ENCODE results near the gene DRICH1. TPM values are rescaled to one million over a fixed set of nuclear protein-coding genes. Genes with fewer than 3 reads are reported as not detected.

DRICH1 gene
- total RNA-seq, 1 experiment from 2014 or later: 4.8 TPM

DNA sequence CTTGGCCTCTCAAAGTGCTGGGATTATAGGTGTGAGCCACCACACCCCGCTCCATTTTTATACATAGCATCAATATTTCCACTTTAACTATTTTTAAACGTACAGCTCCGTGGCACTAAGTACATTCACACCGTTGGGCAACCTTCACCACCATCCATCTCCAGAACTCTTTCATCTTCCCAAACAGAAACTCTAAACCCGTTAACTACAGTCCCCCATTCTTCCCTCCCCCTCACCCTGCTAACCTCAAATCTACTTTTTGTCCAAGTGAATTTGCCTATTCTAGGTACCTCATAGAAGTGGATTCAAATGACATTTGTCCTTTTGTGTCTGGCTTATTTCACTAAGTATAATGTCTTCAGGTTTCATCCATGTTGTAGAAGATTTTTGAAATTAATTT lies 55.4 kb downstream of the DRICH1 start:
- Histone ChIP-seq H3K36me3 (ENCODE audit: control insufficient read depth, insufficient read depth, low read length) (no peaks in the 10 kb centered on the region), H3K9me3 (no peaks in the 10 kb centered on the region), H3K4me1 (no peaks in the 10 kb centered on the region), H3K27me3 (replicated peaks; ENCODE audit: control insufficient read depth, insufficient read depth, low read length) (no peaks in the 10 kb centered on the region), H3K4me3 (ENCODE audit: low read depth, low read length) (no peak overlapping the region)
- ChIA-PET CTCF (no interaction called here), POLR2A (no interaction called here)
- BruUV-seq (replicated peaks): no TSS peak
- intact Hi-C loops (cut with micrococcal nuclease; ENCODE audit: unreplicated experiment): no loop called here
- no peaks in the 10 kb centered on the region for H3K9me3 Mint-ChIP-seq (ENCODE audit: unreplicated experiment)
- H3K36me3 Mint-ChIP-seq (ENCODE audit: insufficient read depth, unreplicated experiment): no peaks in the 10 kb centered on the region
- H3K4me3 Mint-ChIP-seq (ENCODE audit: unreplicated experiment): no peak overlapping the region
- H3K27ac Mint-ChIP-seq (ENCODE audit: unreplicated experiment): no peak overlapping the region
- DNase-seq: no peak
- H3K4me1 Mint-ChIP-seq (ENCODE audit: low read depth, unreplicated experiment): no peaks in the 10 kb centered on the region
- TF ChIP-seq, protein P1, sequence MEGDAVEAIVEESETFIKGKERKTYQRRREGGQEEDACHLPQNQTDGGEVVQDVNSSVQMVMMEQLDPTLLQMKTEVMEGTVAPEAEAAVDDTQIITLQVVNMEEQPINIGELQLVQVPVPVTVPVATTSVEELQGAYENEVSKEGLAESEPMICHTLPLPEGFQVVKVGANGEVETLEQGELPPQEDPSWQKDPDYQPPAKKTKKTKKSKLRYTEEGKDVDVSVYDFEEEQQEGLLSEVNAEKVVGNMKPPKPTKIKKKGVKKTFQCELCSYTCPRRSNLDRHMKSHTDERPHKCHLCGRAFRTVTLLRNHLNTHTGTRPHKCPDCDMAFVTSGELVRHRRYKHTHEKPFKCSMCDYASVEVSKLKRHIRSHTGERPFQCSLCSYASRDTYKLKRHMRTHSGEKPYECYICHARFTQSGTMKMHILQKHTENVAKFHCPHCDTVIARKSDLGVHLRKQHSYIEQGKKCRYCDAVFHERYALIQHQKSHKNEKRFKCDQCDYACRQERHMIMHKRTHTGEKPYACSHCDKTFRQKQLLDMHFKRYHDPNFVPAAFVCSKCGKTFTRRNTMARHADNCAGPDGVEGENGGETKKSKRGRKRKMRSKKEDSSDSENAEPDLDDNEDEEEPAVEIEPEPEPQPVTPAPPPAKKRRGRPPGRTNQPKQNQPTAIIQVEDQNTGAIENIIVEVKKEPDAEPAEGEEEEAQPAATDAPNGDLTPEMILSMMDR (IDR thresholded peaks at IDR 0.05; ENCODE audit: insufficient read depth in 1 of 2, low read depth in 1 of 2, low read length in 1 of 2, severe bottlenecking in 1 of 2, unreplicated experiment in 1 of 2): no peak
- no peaks in the 10 kb centered on the region for H3K27me3 Mint-ChIP-seq (ENCODE audit: insufficient read depth, unreplicated experiment)

DNA sequence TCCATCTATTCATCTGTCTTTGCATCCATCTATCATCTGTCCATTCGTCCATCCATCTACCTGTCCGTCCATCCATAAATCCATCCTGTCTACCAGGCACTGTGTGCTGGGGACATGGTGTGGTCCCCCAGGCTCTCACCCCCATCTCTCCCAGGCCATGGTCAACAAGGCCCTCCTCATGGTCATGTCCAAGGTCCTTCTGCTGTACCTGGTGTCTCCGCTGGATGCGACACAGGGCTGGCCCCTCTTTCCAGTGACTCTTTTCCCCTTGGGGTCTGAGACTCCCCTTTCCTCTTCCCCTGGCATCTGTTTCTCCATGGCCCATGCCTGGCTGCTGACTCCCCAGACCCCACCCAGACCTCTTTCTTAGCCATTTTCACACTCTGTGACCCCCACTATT lies 56.5 kb downstream of the DRICH1 start:
- BruUV-seq (replicated peaks): no TSS peak
- no peak overlapping the region for H3K4me3 ChIP-seq (ENCODE audit: low read depth, low read length)
- ChIA-PET CTCF (no interaction called here), POLR2A (no interaction called here)
- no peaks in the 10 kb centered on the region for H3K27me3 ChIP-seq (replicated peaks; ENCODE audit: control insufficient read depth, insufficient read depth, low read length)
- Mint-ChIP-seq H3K4me3 (ENCODE audit: unreplicated experiment) (no peak overlapping the region), H3K27me3 (ENCODE audit: insufficient read depth, unreplicated experiment) (no peaks in the 10 kb centered on the region), H3K9me3 (ENCODE audit: unreplicated experiment) (no peaks in the 10 kb centered on the region), H3K27ac (ENCODE audit: unreplicated experiment) (no peak overlapping the region), H3K4me1 (ENCODE audit: low read depth, unreplicated experiment) (no peaks in the 10 kb centered on the region), H3K36me3 (ENCODE audit: insufficient read depth, unreplicated experiment) (no peaks in the 10 kb centered on the region)
- intact Hi-C loops (cut with micrococcal nuclease; ENCODE audit: unreplicated experiment): no loop called here
- no peaks in the 10 kb centered on the region for H3K4me1 ChIP-seq
- DNase-seq: no peak
- no peaks in the 10 kb centered on the region for H3K36me3 ChIP-seq (ENCODE audit: control insufficient read depth, insufficient read depth, low read length)
- TF ChIP-seq, protein P1 (IDR thresholded peaks at IDR 0.05; ENCODE audit: insufficient read depth in 1 of 2, low read depth in 1 of 2, low read length in 1 of 2, severe bottlenecking in 1 of 2, unreplicated experiment in 1 of 2): no peak
- H3K9me3 ChIP-seq: no peaks in the 10 kb centered on the region

DNA sequence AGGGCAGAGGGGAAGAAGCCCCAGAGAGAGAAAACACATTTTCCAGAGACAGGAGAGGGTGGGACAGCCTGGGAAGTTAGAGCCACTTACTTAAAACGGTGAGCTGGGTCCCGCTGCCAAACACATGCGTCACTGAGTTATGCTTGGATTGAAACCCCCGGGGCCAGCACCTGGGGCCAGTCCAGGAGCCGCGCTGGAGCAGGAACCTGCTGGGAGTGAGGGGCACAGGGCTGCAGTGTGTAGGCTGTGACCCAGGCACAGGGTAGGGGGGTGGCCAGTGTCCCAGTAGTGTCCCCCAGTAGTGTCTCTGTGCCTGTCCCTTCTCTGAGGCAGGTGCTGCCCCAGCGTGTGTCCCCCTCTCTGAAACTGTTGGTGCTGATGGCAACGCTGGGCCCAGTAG lies 57.2 kb downstream of the DRICH1 start:
- TF ChIP-seq, protein P1 (IDR thresholded peaks at IDR 0.05; ENCODE audit: insufficient read depth in 1 of 2, low read depth in 1 of 2, low read length in 1 of 2, severe bottlenecking in 1 of 2, unreplicated experiment in 1 of 2): no peak
- no peaks in the 10 kb centered on the region for H3K9me3 Mint-ChIP-seq (ENCODE audit: unreplicated experiment)
- POLR2A ChIA-PET: no interaction called here
- Histone ChIP-seq H3K4me1 (no peaks in the 10 kb centered on the region), H3K27me3 (replicated peaks; ENCODE audit: control insufficient read depth, insufficient read depth, low read length) (no peaks in the 10 kb centered on the region), H3K9me3 (no peaks in the 10 kb centered on the region), H3K4me3 (ENCODE audit: low read depth, low read length) (no peak overlapping the region), H3K36me3 (ENCODE audit: control insufficient read depth, insufficient read depth, low read length) (no peaks in the 10 kb centered on the region)
- H3K36me3 Mint-ChIP-seq (ENCODE audit: insufficient read depth, unreplicated experiment): no peaks in the 10 kb centered on the region
- intact Hi-C loops (cut with micrococcal nuclease; ENCODE audit: unreplicated experiment): no loop called here
- no peaks in the 10 kb centered on the region for H3K4me1 Mint-ChIP-seq (ENCODE audit: low read depth, unreplicated experiment)
- H3K27me3 Mint-ChIP-seq (ENCODE audit: insufficient read depth, unreplicated experiment): no peaks in the 10 kb centered on the region
- DNase-seq: no peak
- CTCF ChIA-PET: no interaction called here
- H3K4me3 Mint-ChIP-seq (ENCODE audit: unreplicated experiment): no peak overlapping the region
- H3K27ac Mint-ChIP-seq (ENCODE audit: unreplicated experiment): no peak overlapping the region
- BruUV-seq (replicated peaks): no TSS peak
